GM19455 (cell line): ENCODE data around the gene DYDC2.
"Not testable (repeated sequence)": the region's sequence is repeated elsewhere in the genome, so short reads cannot be mapped to it uniquely, and the experiment has no call there.

Experiments used
- ATAC-seq: cut with Tn5 transposase; IDR thresholded peaks from one replicate; pipeline ENCODE4 v1.9.1; 2021; ENCODE audit not compliant: unreplicated experiment

The DYDC2 gene

GRCh38 chr10:80356563-80356988, at the start of gene DYDC2, which contains the start of gene DYDC1:
DYDC2 (plus strand) TSS chr10:80356781; CDS start chr10:80362444, 5,663 bp downstream.
DYDC1 (minus strand) TSS chr10:80356755; CDS start chr10:80352601, 4,154 bp downstream.
- no peak for ATAC-seq

GRCh38 chr10:80313523-80313922, 43.1 kb upstream of the DYDC2 start:
- ATAC-seq, result no peak

- no peak for ATAC-seq
Measured at GRCh38 chr10:80315391-80315790, 41.2 kb upstream of the DYDC2 start.

GRCh38 chr10:80318742-80319141, 37.8 kb upstream of the DYDC2 start:
- ATAC-seq, result no peak

- no peak for ATAC-seq
Measured at GRCh38 chr10:80319318-80319717, 37.3 kb upstream of the DYDC2 start.

GRCh38 chr10:80319725-80320290, 36.8 kb upstream of the DYDC2 start:
- no peak for ATAC-seq

- no peak for ATAC-seq
Measured at GRCh38 chr10:80320377-80320776, 36.2 kb upstream of the DYDC2 start.

GRCh38 chr10:80321183-80321582, 35.4 kb upstream of the DYDC2 start:
- ATAC-seq, result no peak

GRCh38 chr10:80322158-80322557, 34.4 kb upstream of the DYDC2 start:
- no peak for ATAC-seq

- no peak for ATAC-seq
Measured at GRCh38 chr10:80322711-80323110, 33.9 kb upstream of the DYDC2 start.

- no peak for ATAC-seq
Measured at GRCh38 chr10:80323311-80323710, 33.3 kb upstream of the DYDC2 start.

- no peak for ATAC-seq
Measured at GRCh38 chr10:80324086-80324485, 32.5 kb upstream of the DYDC2 start.

GRCh38 chr10:80324891-80325364, 31.7 kb upstream of the DYDC2 start:
- no peak for ATAC-seq

GRCh38 chr10:80333983-80334382, 22.6 kb upstream of the DYDC2 start:
- no peak for ATAC-seq

- ATAC-seq, result no peak
Measured at GRCh38 chr10:80344276-80344675, 12.3 kb upstream of the DYDC2 start.

- no peak for ATAC-seq
Measured at GRCh38 chr10:80344912-80345311, 11.7 kb upstream of the DYDC2 start.

- no peak for ATAC-seq
Measured at GRCh38 chr10:80350251-80350650, 6.3 kb upstream of the DYDC2 start.

- ATAC-seq, result no peak
Measured at GRCh38 chr10:80351220-80351619, 5.4 kb upstream of the DYDC2 start.

- ATAC-seq, result no peak
Measured at GRCh38 chr10:80356989-80357850, 639 bp downstream of the DYDC2 start.

- no peak for ATAC-seq
Measured at GRCh38 chr10:80357851-80358125, 1.2 kb downstream of the DYDC2 start.

- not testable (repeated sequence) for ATAC-seq
Measured at GRCh38 chr10:80358925-80359324, 2.3 kb downstream of the DYDC2 start.

- no peak for ATAC-seq
Measured at GRCh38 chr10:80359644-80360043, 3.1 kb downstream of the DYDC2 start.
